ENCODE measurements around the gene RNF39. TPM values are rescaled to one million over a fixed set of nuclear protein-coding genes. Genes with fewer than 3 reads are reported as not detected.

The RNF39 gene
- total and polyA plus RNA-seq, 2 donors (not counting 3 experiments of a cell fraction or from before 2014, with no cell fraction given), result not detected

GRCh38 chr6:30101444-30102413 lies 26.2 kb upstream of the RNF39 start:
- Histone ChIP-seq H3K9me1 (replicated peaks; ENCODE audit: control insufficient read depth, extremely low read depth, insufficient read depth, low read length) (no peaks in the 10 kb centered on the region), H3K36me3 (ENCODE audit: control insufficient read depth in 2 of 2, extremely low read depth in 1 of 2, insufficient read depth in 2 of 2, low read length in 2 of 2) (no peaks in the 10 kb centered on the region), H3K9ac (replicated peaks; ENCODE audit: extremely low read depth, insufficient read depth, low read length) (no peak overlapping the region), H4K20me1 (replicated peaks; ENCODE audit: control insufficient read depth, extremely low read depth, insufficient read depth, low read length) (no peaks in the 10 kb centered on the region), H3K4me3 (replicated peaks in 1 of 3; ENCODE audit: insufficient read depth in 1 of 3, low read depth in 1 of 3, low read length in 3 of 3) (peak overlapping the region in 2 of 3 experiments; percentile 28 to 30), H3K4me1 (ENCODE audit: control insufficient read depth, extremely low read depth, insufficient read depth, low read length) (peaks cover 17% of the 10 kb centered on the region), H3K27me3 (ENCODE audit: control insufficient read depth in 2 of 2, insufficient read depth in 2 of 2, low read length in 2 of 2) (peaks cover 46 to 68% of the 10 kb centered on the region in 2 experiments), H3K9me3 (replicated peaks; ENCODE audit: control insufficient read depth, insufficient read depth, low read length) (no peaks in the 10 kb centered on the region), H2AFZ (ENCODE audit: low read depth, low read length) (peak overlapping the region; percentile 81), H3K4me2 (ENCODE audit: insufficient read depth, low read length) (peak overlapping the region; percentile 79), H3K27ac (ENCODE audit: insufficient read depth, low read depth, low read length) (no peak overlapping the region), H3K79me2 (ENCODE audit: control insufficient read depth, insufficient read depth, low read length) (no peaks in the 10 kb centered on the region)
- FAIRE-seq (peak; percentile 95), DNase-seq (ENCODE audit: low read depth, low spot score) (peak; percentile 78)
- TF ChIP-seq EZH2 (IDR thresholded peaks at IDR 0.05; ENCODE audit: borderline replicate concordance, low read depth, low read length, severe bottlenecking) (no peak), FOS (IDR thresholded peaks at IDR 0.05; ENCODE audit: borderline replicate concordance, insufficient read depth, low read length) (no peak), MAX (IDR thresholded peaks at IDR 0.05; ENCODE audit: insufficient read depth, insufficient read length) (no peak), POLR2A (IDR thresholded peaks at IDR 0.05; ENCODE audit: low read depth, low read length) (peak; percentile 50), GATA2 (IDR thresholded peaks at IDR 0.05; ENCODE audit: insufficient read depth, insufficient read length, low read depth, low read length) (no peak), CTCF (IDR thresholded peaks at IDR 0.05; ENCODE audit: extremely low read depth in 1 of 2, insufficient read depth in 1 of 2, low read depth in 1 of 2, low read length in 2 of 2) (peak in 1 of 2 donors; percentile 15), POLR2AphosphoS5 (IDR thresholded peaks at IDR 0.05; ENCODE audit: insufficient read depth, low read depth, low read length) (peak; percentile 57)
- intact Hi-C loops (cut with micrococcal nuclease), result loop anchor here (1.0 to 2.0 kb wide), 2 partner anchors 40 to 111 kb away; partner anchors contain the start of genes POLR1H and TRIM26
- CTCF ChIA-PET, result interaction anchor here (0.6 to 5.6 kb wide), 14 partner anchors 10 to 249 kb away, joined by 3 to 311 read pairs (median 4); partner anchors contain the start of genes PPP1R11 and TRIM31
- dilution Hi-C loops (cut with MboI; ENCODE audit: extremely low pct_ligation_motif_present, low sequenced_read_pairs), result no loop called here
- POLR2A ChIA-PET, result interaction anchor here (1.2 kb wide), 1 partner anchor 40 kb away, joined by 6 read pairs; the partner anchor contains the start of gene POLR1H
- BruUV-seq (replicated peaks), result no TSS peak
